CD14-positive monocyte (primary cell): ENCODE results near the gene GRIN2A. TPM values are rescaled to one million over a fixed set of nuclear protein-coding genes. Genes with fewer than 3 reads are reported as not detected.

Experiments
- DNase-seq, 3 donors: peaks; one replicate each; pipeline ENCODE4 v3.0.0-alpha.2; 2011 to 2022
- H2AFZ ChIP-seq: 2 replicates; pipeline ENCODE4 v1.6.0; 2012; ENCODE audit warnings: mild to moderate bottlenecking, low read depth, low read length, inconsistent platforms; ENCODE audit not compliant: insufficient read depth, poor library complexity, severe bottlenecking
- H3K27ac ChIP-seq, 2 donors: 1 replicate in 1 of 2; 2 replicates in 1 of 2; pipeline ENCODE4 v1.5.1; 2012 to 2013; ENCODE audit warnings: low read length in 2 of 2, control low read depth in 1 of 2, inconsistent platforms in 1 of 2, low read depth in 1 of 2, mild to moderate bottlenecking in 1 of 2
- H3K27me3 ChIP-seq, 2 donors: one replicate each; pipeline versions ENCODE4 v1.6.0 to v1.6.1; 2011 to 2013; ENCODE audit warnings: low read length in 2 of 2; ENCODE audit not compliant: control insufficient read depth in 2 of 2, insufficient read depth in 2 of 2
- H3K36me3 ChIP-seq, 2 donors: replicated peaks in 1 of 2; 1 replicate in 1 of 2; 2 replicates in 1 of 2; pipeline versions ENCODE4 v1.5.1 to v1.6.1; 2012 to 2013; ENCODE audit warnings: low read length in 2 of 2, control low read depth in 1 of 2, inconsistent platforms in 1 of 2, mild to moderate bottlenecking in 1 of 2; ENCODE audit not compliant: insufficient read depth in 2 of 2, control insufficient read depth in 1 of 2
- H3K4me1 ChIP-seq, 2 donors: 1 replicate in 1 of 2; 2 replicates in 1 of 2; pipeline versions ENCODE4 v1.5.1 to v1.6.1; 2012 to 2013; ENCODE audit warnings: low read length in 2 of 2, control low read depth in 1 of 2, inconsistent platforms in 1 of 2, mild to moderate bottlenecking in 1 of 2, moderate library complexity in 1 of 2; ENCODE audit not compliant: insufficient read depth in 2 of 2, control insufficient read depth in 1 of 2
- H3K4me2 ChIP-seq: replicated peaks from 2 replicates; pipeline ENCODE3; 2012; ENCODE audit warnings: low read length, moderate library complexity, mild to moderate bottlenecking; ENCODE audit not compliant: poor library complexity, severe bottlenecking; ENCODE audit errors: extremely low read depth
- H3K4me3 ChIP-seq, 3 experiments: fragments of 200-600 bp in 1 of 3; sonication (generic) in 1 of 3; replicated peaks in 1 of 3; 1 replicate in 2 of 3; 2 replicates in 1 of 3; pipeline ENCODE4 v1.5.1; 2011 to 2013; ENCODE audit warnings: low read length in 3 of 3, mild to moderate bottlenecking in 3 of 3, control low read depth in 2 of 3, low read depth in 2 of 3, inconsistent platforms in 1 of 3, moderate library complexity in 1 of 3
- H3K79me2 ChIP-seq: 2 replicates; pipeline ENCODE4 v1.6.0; 2012; ENCODE audit warnings: mild to moderate bottlenecking, control low read depth, inconsistent platforms, low read length, moderate library complexity; ENCODE audit not compliant: insufficient read depth
- H3K9ac ChIP-seq: 2 replicates; pipeline ENCODE4 v1.6.0; 2017; ENCODE audit warnings: low read length, mild to moderate bottlenecking; ENCODE audit not compliant: insufficient read depth, poor library complexity, severe bottlenecking
- H3K9me3 ChIP-seq, 2 donors: replicated peaks in 1 of 2; 1 replicate in 1 of 2; 2 replicates in 1 of 2; pipeline versions ENCODE4 v1.5.1 to v1.6.1; 2012 to 2013; ENCODE audit warnings: low read length in 2 of 2, control low read depth in 1 of 2; ENCODE audit not compliant: control insufficient read depth in 1 of 2, insufficient read depth in 1 of 2
- H4K20me1 ChIP-seq: 2 replicates; pipeline ENCODE4 v1.6.0; 2012; ENCODE audit warnings: mild to moderate bottlenecking, low read length, control low read depth, moderate library complexity; ENCODE audit not compliant: insufficient read depth
- H3K27ac Mint-ChIP-seq, 7 donors: one replicate each; pipeline ENCODE4 v1.8.0; 2020; ENCODE audit warnings: mild to moderate bottlenecking in 7 of 7, mixed read lengths in 7 of 7, moderate library complexity in 6 of 7, inconsistent platforms in 2 of 7
- H3K27me3 Mint-ChIP-seq, 3 donors: one replicate each; pipeline ENCODE4 v1.8.0; 2021 to 2022; ENCODE audit warnings: low read depth in 3 of 3, mild to moderate bottlenecking in 3 of 3, mixed read lengths in 3 of 3, moderate library complexity in 3 of 3, inconsistent platforms in 1 of 3
- H3K36me3 Mint-ChIP-seq, 2 donors: one replicate each; pipeline ENCODE4 v1.8.0; 2020; ENCODE audit warnings: mixed read lengths in 2 of 2, inconsistent platforms in 1 of 2, mild to moderate bottlenecking in 1 of 2
- H3K4me1 Mint-ChIP-seq: one replicate; pipeline ENCODE4 v1.8.0; 2020; ENCODE audit warnings: mild to moderate bottlenecking, mixed read lengths
- H3K4me3 Mint-ChIP-seq, 2 donors: one replicate each; pipeline ENCODE4 v1.8.0; 2020; ENCODE audit warnings: mild to moderate bottlenecking in 2 of 2, mixed read lengths in 2 of 2, moderate library complexity in 1 of 2
- H3K9me3 Mint-ChIP-seq, 7 donors: one replicate each; pipeline ENCODE4 v1.8.0; 2020 to 2022; ENCODE audit warnings: mixed read lengths in 7 of 7, mild to moderate bottlenecking in 6 of 7, moderate library complexity in 6 of 7, inconsistent platforms in 2 of 7
- CTCF ChIP-seq: fragments of 200-600 bp; IDR thresholded peaks from one replicate; pipeline ENCODE4 v1.8.0; 2022; ENCODE audit warnings: antibody characterized with exemption, mild to moderate bottlenecking
- WGBS: methylation state at CpG from one replicate; pipeline ENCODE4 v1.1.5; 2013; ENCODE audit warnings: missing lambda C conversion rate; ENCODE audit not compliant: insufficient coverage; 5-methylcytosine and 5-hydroxymethylcytosine counted together
- intact Hi-C, 2 donors: fragments of 100-400 bp; cut with micrococcal nuclease; formaldehyde crosslinking; loops; one replicate each; pipeline versions ENCODE4 v1.15.0 to v1.15.1; 2023
- polyA plus RNA-seq, 3 donors: library from polyadenylated mRNA; depleted of rRNA in 1 of 3; unstranded in 2 of 3; stranded (reverse) in 1 of 3; fragments of 300-500 nt in 2 of 3; fragments of >200 nt in 1 of 3; fragmentation: Illumina TruSeq in 2 of 3; gene quantifications; 1 replicate in 2 of 3; 2 replicates in 1 of 3; pipeline ENCODE4 v1.2.3, GENCODE V29; 2012 to 2021

GRIN2A gene
- polyA plus RNA-seq, 3 donors: not detected

DNA sequence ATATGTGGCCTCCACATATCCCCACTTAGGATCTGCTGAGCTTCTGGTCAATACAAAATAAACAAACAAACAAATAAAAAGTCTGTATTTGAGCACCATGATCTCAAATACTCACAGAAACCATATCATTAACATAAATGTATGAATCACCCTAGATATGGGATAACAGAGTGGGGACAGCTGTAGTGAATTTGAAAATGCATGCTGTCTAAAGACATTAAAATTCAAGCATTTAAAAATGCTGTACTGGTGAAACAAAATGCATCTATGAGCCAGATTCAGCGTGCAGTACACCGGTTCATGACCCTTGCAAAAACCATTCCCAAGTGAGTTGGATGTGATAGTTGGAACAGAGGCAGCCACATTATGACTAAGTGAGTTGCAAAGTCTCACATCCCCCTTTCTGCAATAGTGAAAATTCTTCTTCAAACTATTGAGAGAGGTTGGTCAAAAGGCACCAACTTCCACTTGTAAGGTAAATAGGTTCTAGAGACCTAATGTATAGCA, 12.3 kb downstream of the GRIN2A start:
- Mint-ChIP-seq H3K27ac (no peak overlapping the region), H3K4me3 (no peak overlapping the region), H3K36me3 (no peaks in the 10 kb centered on the region), H3K4me1 (no peaks in the 10 kb centered on the region), H3K27me3 (peaks cover 3 to 12% (median 6%) of the 10 kb centered on the region in 3 donors), H3K9me3 (peaks cover 0 to 5% (median 1%) of the 10 kb centered on the region in 7 donors)
- Histone ChIP-seq H3K4me1 (no peaks in the 10 kb centered on the region), H3K27me3 (no peaks in the 10 kb centered on the region), H3K4me3 (no peak overlapping the region), H3K79me2 (no peaks in the 10 kb centered on the region), H2AFZ (no peak overlapping the region), H3K9me3 (no peaks in the 10 kb centered on the region), H3K9ac (no peak overlapping the region), H3K36me3 (no peaks in the 10 kb centered on the region), H3K4me2 (no peak overlapping the region), H3K27ac (no peak overlapping the region), H4K20me1 (no peaks in the 10 kb centered on the region)
- no CpG with 5 or more reads among the region's 2 CpGs for WGBS
- DNase-seq: no peak
- TF ChIP-seq CTCF: no peak
- intact Hi-C loops: no loop called here

GRCh38 chr16:10169031-10169430, 13.2 kb downstream of the GRIN2A start:
- H3K9me3 Mint-ChIP-seq: peaks cover 0 to 2% (median 0%) of the 10 kb centered on the region in 7 donors
- H3K9ac ChIP-seq: no peak overlapping the region
- no peak overlapping the region for H3K27ac ChIP-seq
- H3K4me1 Mint-ChIP-seq: no peaks in the 10 kb centered on the region
- no peaks in the 10 kb centered on the region for H3K36me3 ChIP-seq
- intact Hi-C loops: no loop called here
- no peak overlapping the region for H2AFZ ChIP-seq
- H3K36me3 Mint-ChIP-seq: no peaks in the 10 kb centered on the region
- no peaks in the 10 kb centered on the region for H3K27me3 ChIP-seq
- no peak for DNase-seq
- H3K4me1 ChIP-seq: no peaks in the 10 kb centered on the region
- TF ChIP-seq CTCF: no peak
- WGBS: 80% methylated on average over 1 of the region's 3 CpGs
- H3K4me2 ChIP-seq: no peak overlapping the region
- H3K4me3 ChIP-seq: no peak overlapping the region
- no peaks in the 10 kb centered on the region for H3K79me2 ChIP-seq
- H3K27me3 Mint-ChIP-seq: peaks cover 3 to 10% (median 6%) of the 10 kb centered on the region in 3 donors
- no peak overlapping the region for H3K4me3 Mint-ChIP-seq
- no peaks in the 10 kb centered on the region for H4K20me1 ChIP-seq
- no peaks in the 10 kb centered on the region for H3K9me3 ChIP-seq
- no peak overlapping the region for H3K27ac Mint-ChIP-seq
